Measurements from ENCODE around the gene KCNIP3. TPM values are rescaled to one million over a fixed set of nuclear protein-coding genes. Genes with fewer than 3 reads are reported as not detected.

The KCNIP3 gene
- total RNA-seq, 1 donor from 2014 or later = not detected

DNA sequence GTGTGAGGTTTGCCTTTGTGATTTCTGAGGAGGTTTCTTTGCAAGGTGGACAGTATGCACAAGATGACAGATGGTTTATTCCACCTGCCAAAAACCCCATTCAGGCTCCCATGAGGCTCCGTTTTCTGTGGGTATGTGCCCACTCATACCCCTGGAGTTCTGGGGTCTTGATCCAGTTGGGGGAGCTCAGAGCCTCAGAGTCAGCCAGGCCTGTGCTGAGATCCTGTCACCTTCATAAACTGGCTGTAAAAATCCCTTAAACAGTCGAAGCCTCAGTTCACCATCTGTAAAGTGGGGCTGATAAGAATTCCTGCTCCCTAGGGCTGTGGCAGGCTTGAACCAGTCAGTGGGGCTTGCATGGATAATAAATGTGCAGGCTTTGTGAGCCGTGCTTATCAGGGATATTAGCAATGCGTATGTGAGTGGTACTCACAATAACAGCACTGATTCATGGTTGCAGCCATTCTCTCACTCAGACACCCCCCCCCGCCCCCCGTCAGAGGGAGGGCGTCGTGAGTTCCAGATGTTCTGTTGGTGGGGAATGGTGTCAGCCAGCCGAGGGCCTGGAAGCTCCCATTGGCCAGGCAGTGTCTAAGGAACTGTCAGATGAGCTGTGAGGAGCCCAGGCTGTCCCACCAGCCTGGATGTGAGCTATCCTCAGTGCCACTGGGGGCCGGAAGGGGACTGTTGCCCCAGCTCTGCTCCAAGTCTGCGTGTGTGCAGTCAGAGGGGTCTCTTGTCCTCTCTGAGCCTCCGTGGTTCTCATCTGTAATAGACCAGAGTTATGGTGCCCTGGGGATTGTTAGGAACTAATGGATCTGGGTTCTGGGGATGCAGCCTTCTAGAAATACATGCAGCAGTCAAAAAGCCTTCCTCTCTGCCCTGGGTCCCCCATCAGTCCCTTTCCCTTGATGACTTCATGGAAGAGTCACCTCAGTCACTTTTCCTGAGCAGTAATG, 51.7 kb downstream of the KCNIP3 start:
- TF ChIP-seq CTCF (IDR thresholded peaks at IDR 0.05) = no peak
- H3K36me3 Mint-ChIP-seq (ENCODE audit: low read depth) = no peaks in the 10 kb centered on the region
- no peak overlapping the region for H3K4me3 Mint-ChIP-seq
- ATAC-seq (ENCODE audit: low read depth) = no peak
- POLR2A ChIA-PET = no interaction called here
- no peaks in the 10 kb centered on the region for H3K9me3 Mint-ChIP-seq
- intact Hi-C loops (cut with micrococcal nuclease) = loop anchor here (5.0 kb wide), 1 partner anchor 53 kb away; the partner anchor contains the start of gene FAHD2A
- no peak overlapping the region for H3K27ac Mint-ChIP-seq
- peaks cover 25% of the 10 kb centered on the region for H3K27me3 Mint-ChIP-seq
- H3K4me1 Mint-ChIP-seq = peaks cover 9% of the 10 kb centered on the region
- CTCF ChIA-PET = no interaction called here
- DNase-seq = no peak

DNA sequence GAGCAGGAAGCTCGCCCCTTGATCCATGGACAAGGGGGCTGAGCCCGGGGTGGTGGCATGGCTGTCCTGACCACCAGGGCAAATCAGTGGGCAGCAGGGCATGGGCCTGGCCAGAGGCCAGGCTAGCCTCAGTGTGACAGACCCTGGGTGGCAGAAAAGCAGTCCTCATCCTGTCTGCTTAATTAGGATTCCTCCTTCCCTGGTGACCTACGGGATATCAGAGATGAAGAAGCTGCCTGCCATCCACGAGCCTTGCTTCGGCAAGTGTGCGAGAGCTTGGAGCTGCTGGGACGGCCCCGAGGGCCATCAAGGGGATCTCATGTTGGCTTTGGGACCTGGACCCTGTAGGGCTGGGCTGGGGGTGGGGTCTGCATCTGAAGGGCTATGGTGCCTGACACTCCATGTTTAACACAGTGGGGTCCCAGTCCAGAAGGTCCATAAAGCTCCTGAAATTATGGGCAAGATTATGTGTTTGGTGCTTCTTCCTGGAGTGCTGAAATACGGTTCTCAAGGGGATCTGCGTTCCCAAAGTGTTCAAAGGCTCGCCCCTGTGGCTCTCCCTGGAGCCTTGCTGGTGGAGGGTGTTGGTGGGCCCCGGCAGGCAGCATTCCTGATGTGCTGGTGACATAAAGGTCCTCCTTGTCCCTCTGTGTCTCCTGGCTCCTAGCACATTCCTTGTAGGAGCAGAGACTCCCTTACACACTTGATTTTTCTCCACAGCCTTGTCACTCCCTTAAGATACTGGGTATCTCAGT, 52.6 kb downstream of the KCNIP3 start:
- Mint-ChIP-seq H3K27ac (no peak overlapping the region), H3K4me1 (peaks cover 9% of the 10 kb centered on the region), H3K36me3 (ENCODE audit: low read depth) (no peaks in the 10 kb centered on the region), H3K9me3 (no peaks in the 10 kb centered on the region), H3K4me3 (no peak overlapping the region), H3K27me3 (peaks cover 20% of the 10 kb centered on the region)
- DNase-seq = no peak
- TF ChIP-seq CTCF (IDR thresholded peaks at IDR 0.05) = no peak
- POLR2A ChIA-PET = no interaction called here
- intact Hi-C loops (cut with micrococcal nuclease) = loop anchor here (5.0 kb wide), 1 partner anchor 53 kb away; the partner anchor contains the start of gene FAHD2A
- CTCF ChIA-PET = no interaction called here
- no peak for ATAC-seq (ENCODE audit: low read depth)

GRCh38 chr2:95350368-95350767, 53.2 kb downstream of the KCNIP3 start:
- ATAC-seq (ENCODE audit: low read depth) = no peak
- no peaks in the 10 kb centered on the region for H3K36me3 Mint-ChIP-seq (ENCODE audit: low read depth)

DNA sequence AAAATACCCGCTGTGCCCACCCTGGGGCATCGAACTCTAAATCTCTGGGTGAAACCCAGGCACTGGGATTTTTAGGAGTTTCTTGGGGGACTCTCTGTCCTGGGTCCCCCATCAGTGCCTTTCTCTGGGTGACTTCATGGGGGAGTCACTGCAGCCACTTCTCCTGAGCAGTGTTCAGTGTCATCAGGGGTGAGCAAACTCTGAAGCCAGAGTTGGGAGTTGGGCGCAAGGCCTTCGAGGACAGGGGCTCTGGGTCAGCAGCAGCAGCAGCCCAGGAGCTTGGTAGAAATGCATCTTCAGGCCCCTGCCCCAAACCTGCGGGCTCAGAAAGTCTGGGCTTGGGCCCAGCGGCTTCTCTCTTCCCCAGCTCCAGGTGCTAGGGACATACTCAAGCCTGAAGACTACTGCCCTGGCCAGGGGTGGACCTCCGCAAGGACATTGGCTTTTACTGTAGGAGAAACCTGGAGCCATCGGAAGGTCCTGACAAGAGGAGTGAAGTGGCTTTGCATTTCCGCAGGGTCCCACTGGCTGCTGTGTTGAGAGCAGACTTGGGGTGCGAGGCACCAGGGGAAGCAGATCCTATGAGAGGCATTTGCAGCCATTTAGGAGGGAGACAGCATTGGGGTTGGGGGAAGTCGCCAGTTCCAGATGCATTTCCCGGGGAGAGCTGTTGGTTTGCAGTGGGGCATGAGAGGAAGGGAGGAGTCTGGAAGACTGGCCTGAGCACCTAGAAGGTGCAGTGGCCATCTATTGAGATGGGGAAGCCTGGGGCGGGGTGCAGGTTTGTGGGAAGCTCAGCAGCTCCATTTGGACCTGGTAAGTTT, 53.8 kb downstream of the KCNIP3 start:
- CTCF ChIA-PET = no interaction called here
- Mint-ChIP-seq H3K36me3 (ENCODE audit: low read depth) (no peaks in the 10 kb centered on the region), H3K4me3 (no peak overlapping the region), H3K4me1 (peaks cover 1% of the 10 kb centered on the region), H3K27ac (no peak overlapping the region), H3K27me3 (peaks cover 14% of the 10 kb centered on the region), H3K9me3 (no peaks in the 10 kb centered on the region)
- no peak for ATAC-seq (ENCODE audit: low read depth)
- POLR2A ChIA-PET = no interaction called here
- no peak for DNase-seq
- intact Hi-C loops (cut with micrococcal nuclease) = no loop called here
- no peak for TF ChIP-seq CTCF (IDR thresholded peaks at IDR 0.05)

More at GRCh38 chr2:95350368-95350767, 53.2 kb downstream of the KCNIP3 start:
- CTCF ChIA-PET = no interaction called here
- POLR2A ChIA-PET = no interaction called here
- Mint-ChIP-seq H3K27me3 (peaks cover 17% of the 10 kb centered on the region), H3K4me3 (no peak overlapping the region), H3K9me3 (no peaks in the 10 kb centered on the region), H3K27ac (no peak overlapping the region), H3K4me1 (peaks cover 5% of the 10 kb centered on the region)
- peak; percentile 8 for DNase-seq
- no peak for TF ChIP-seq CTCF (IDR thresholded peaks at IDR 0.05)
- intact Hi-C loops (cut with micrococcal nuclease) = no loop called here
